GM18951 (cell line): Measurements from ENCODE around the gene NAPB.
A peak's percentile ranks its signal among the peaks of the same experiment; 100 is the strongest.

Experiments
- POLR2A ChIP-seq: IDR thresholded peaks from 4 replicates; pipeline ENCODE4 v1.6.1; 2011; ENCODE audit warnings: mild to moderate bottlenecking; ENCODE audit not compliant: insufficient read length, insufficient read depth; ENCODE audit errors: extremely low read depth
- in situ Hi-C: fragments of 300-500 bp; cut with MboI; formaldehyde crosslinking; loops from one replicate; pipeline ENCODE4 v1.12.0; 2022; ENCODE audit warnings: low sequenced_read_pairs, mixed read lengths, inconsistent platforms; ENCODE audit not compliant: unreplicated experiment

The NAPB gene

GRCh38 chr20:23365390-23366165 is 55.7 kb downstream of the NAPB start:
- in situ Hi-C loops = no loop called here
- TF ChIP-seq POLR2A = no peak

- TF ChIP-seq POLR2A = no peak
- in situ Hi-C loops = no loop called here
Observed at GRCh38 chr20:23363257-23363649, 58.0 kb downstream of the NAPB start.

- in situ Hi-C loops = no loop called here
- no peak for TF ChIP-seq POLR2A
Observed at GRCh38 chr20:23362392-23363256, 58.7 kb downstream of the NAPB start.

GRCh38 chr20:23361476-23362391 is 59.6 kb downstream of the NAPB start, which contains the start of gene GZF1:
Gene GZF1, plus strand, starts transcription at chr20:23362182. Its CDS starts 2,202 bp downstream, at chr20:23364384.
- in situ Hi-C loops = no loop called here
- TF ChIP-seq POLR2A = peak; percentile 92

- TF ChIP-seq POLR2A = no peak
- in situ Hi-C loops = no loop called here
Observed at GRCh38 chr20:23361119-23361475, 60.2 kb downstream of the NAPB start.

- in situ Hi-C loops = no loop called here
- no peak for TF ChIP-seq POLR2A
Observed at GRCh38 chr20:23360531-23360930, 60.8 kb downstream of the NAPB start.

- in situ Hi-C loops = no loop called here
- no peak for TF ChIP-seq POLR2A
Observed at GRCh38 chr20:23358923-23359593, 62.2 kb downstream of the NAPB start.

GRCh38 chr20:23358563-23358906 is 62.8 kb downstream of the NAPB start:
- in situ Hi-C loops = no loop called here
- no peak for TF ChIP-seq POLR2A

- peak; percentile 75 for TF ChIP-seq POLR2A
- in situ Hi-C loops = no loop called here
Observed at GRCh38 chr20:23357767-23358562, 63.3 kb downstream of the NAPB start.

GRCh38 chr20:23356203-23356602 is 65.1 kb downstream of the NAPB start:
- no peak for TF ChIP-seq POLR2A
- in situ Hi-C loops = no loop called here

GRCh38 chr20:23350904-23351838 is 70.1 kb downstream of the NAPB start:
- in situ Hi-C loops = no loop called here
- peak; percentile 24 for TF ChIP-seq POLR2A
